Osteocyte (in vitro differentiated cells): ENCODE data around the gene GALNT2. TPM values are rescaled to one million over a fixed set of nuclear protein-coding genes. Genes with fewer than 3 reads are reported as not detected.

Source experiments
- DNase-seq: peaks from one replicate; pipeline ENCODE4 v3.0.0; 2021; ENCODE audit warnings: mixed read lengths; ENCODE audit not compliant: unreplicated experiment; ENCODE audit errors: extremely low spot score
- H3K27ac Mint-ChIP-seq: one replicate; pipeline ENCODE4 v1.8.0; 2021; ENCODE audit warnings: mild to moderate bottlenecking, mixed read lengths; ENCODE audit not compliant: unreplicated experiment
- H3K27me3 Mint-ChIP-seq: one replicate; pipeline ENCODE4 v1.8.0; 2021; ENCODE audit warnings: mixed read lengths; ENCODE audit not compliant: unreplicated experiment
- H3K36me3 Mint-ChIP-seq: one replicate; pipeline ENCODE4 v1.8.0; 2021; ENCODE audit warnings: mixed read lengths; ENCODE audit not compliant: unreplicated experiment
- H3K4me1 Mint-ChIP-seq: one replicate; pipeline ENCODE4 v1.8.0; 2021; ENCODE audit warnings: mixed read lengths; ENCODE audit not compliant: unreplicated experiment
- H3K4me3 Mint-ChIP-seq: one replicate; pipeline ENCODE4 v1.8.0; 2021; ENCODE audit warnings: mild to moderate bottlenecking, moderate library complexity, mixed read lengths; ENCODE audit not compliant: unreplicated experiment
- H3K9me3 Mint-ChIP-seq: one replicate; pipeline ENCODE4 v1.8.0; 2021; ENCODE audit warnings: mixed read lengths; ENCODE audit not compliant: unreplicated experiment
- total RNA-seq: library from RNA; stranded (reverse); gene quantifications from 2 replicates; pipeline ENCODE4 v1.2.1, GENCODE V29; 2021
- TF ChIP-seq, protein P1 (sequence below): fragments of 200-600 bp; sonication (generic); IDR thresholded peaks from 2 replicates; pipeline ENCODE4 v1.5.0; 2021; ENCODE audit warnings: antibody characterized with exemption, mild to moderate bottlenecking, moderate library complexity

Gene GALNT2
- total RNA-seq, 1 donor from 2014 or later: 149 TPM

GRCh38 chr1:230107941-230108340 is 40.9 kb downstream of the GALNT2 start:
- no peak overlapping the region for H3K27ac Mint-ChIP-seq
- no peaks in the 10 kb centered on the region for H3K9me3 Mint-ChIP-seq
- TF ChIP-seq, protein P1, sequence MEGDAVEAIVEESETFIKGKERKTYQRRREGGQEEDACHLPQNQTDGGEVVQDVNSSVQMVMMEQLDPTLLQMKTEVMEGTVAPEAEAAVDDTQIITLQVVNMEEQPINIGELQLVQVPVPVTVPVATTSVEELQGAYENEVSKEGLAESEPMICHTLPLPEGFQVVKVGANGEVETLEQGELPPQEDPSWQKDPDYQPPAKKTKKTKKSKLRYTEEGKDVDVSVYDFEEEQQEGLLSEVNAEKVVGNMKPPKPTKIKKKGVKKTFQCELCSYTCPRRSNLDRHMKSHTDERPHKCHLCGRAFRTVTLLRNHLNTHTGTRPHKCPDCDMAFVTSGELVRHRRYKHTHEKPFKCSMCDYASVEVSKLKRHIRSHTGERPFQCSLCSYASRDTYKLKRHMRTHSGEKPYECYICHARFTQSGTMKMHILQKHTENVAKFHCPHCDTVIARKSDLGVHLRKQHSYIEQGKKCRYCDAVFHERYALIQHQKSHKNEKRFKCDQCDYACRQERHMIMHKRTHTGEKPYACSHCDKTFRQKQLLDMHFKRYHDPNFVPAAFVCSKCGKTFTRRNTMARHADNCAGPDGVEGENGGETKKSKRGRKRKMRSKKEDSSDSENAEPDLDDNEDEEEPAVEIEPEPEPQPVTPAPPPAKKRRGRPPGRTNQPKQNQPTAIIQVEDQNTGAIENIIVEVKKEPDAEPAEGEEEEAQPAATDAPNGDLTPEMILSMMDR: no peak
- no peak overlapping the region for H3K4me3 Mint-ChIP-seq
- H3K27me3 Mint-ChIP-seq: no peaks in the 10 kb centered on the region
- H3K36me3 Mint-ChIP-seq: no peaks in the 10 kb centered on the region
- DNase-seq: no peak
- peaks cover 85% of the 10 kb centered on the region for H3K4me1 Mint-ChIP-seq

- Mint-ChIP-seq H3K36me3 (no peaks in the 10 kb centered on the region), H3K9me3 (no peaks in the 10 kb centered on the region), H3K4me1 (peaks cover 85% of the 10 kb centered on the region), H3K27me3 (no peaks in the 10 kb centered on the region), H3K4me3 (no peak overlapping the region), H3K27ac (peak overlapping the region; percentile 50)
- no peak for DNase-seq
- TF ChIP-seq, protein P1: no peak
These were observed 41.5 kb downstream of the GALNT2 start for GRCh38 chr1:230108580-230108979.

DNA sequence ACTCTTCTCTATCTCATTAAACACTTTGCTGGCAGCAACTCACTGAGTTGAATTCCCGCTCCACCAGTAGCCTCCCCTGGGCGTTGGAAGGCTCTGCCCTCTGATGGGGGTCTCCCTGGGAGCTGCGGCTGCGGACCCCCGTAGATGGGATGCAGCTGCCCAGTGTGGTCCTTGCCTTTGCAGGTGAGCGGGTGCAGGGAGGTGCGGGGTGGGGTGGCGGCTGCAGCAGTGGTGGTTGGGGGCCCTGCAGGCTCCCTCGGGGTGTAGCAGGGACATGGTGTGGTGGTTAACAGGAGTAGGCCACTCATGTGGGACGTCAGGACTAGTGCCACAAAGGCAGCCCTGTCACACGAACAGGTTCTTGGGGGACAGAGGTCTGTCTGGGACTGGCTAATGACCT is 42.0 kb downstream of the GALNT2 start:
- no peaks in the 10 kb centered on the region for H3K27me3 Mint-ChIP-seq
- TF ChIP-seq, protein P1: no peak
- no peak overlapping the region for H3K4me3 Mint-ChIP-seq
- DNase-seq: no peak
- H3K36me3 Mint-ChIP-seq: no peaks in the 10 kb centered on the region
- H3K9me3 Mint-ChIP-seq: no peaks in the 10 kb centered on the region
- peaks cover 85% of the 10 kb centered on the region for H3K4me1 Mint-ChIP-seq
- H3K27ac Mint-ChIP-seq: no peak overlapping the region

- Mint-ChIP-seq H3K4me1 (peaks cover 82% of the 10 kb centered on the region), H3K27ac (peak overlapping the region; percentile 68), H3K36me3 (no peaks in the 10 kb centered on the region), H3K9me3 (no peaks in the 10 kb centered on the region), H3K27me3 (no peaks in the 10 kb centered on the region), H3K4me3 (no peak overlapping the region)
- DNase-seq: no peak
- TF ChIP-seq, protein P1: peak; percentile 5
These were observed 43.0 kb downstream of the GALNT2 start for GRCh38 chr1:230109895-230110667.

DNA sequence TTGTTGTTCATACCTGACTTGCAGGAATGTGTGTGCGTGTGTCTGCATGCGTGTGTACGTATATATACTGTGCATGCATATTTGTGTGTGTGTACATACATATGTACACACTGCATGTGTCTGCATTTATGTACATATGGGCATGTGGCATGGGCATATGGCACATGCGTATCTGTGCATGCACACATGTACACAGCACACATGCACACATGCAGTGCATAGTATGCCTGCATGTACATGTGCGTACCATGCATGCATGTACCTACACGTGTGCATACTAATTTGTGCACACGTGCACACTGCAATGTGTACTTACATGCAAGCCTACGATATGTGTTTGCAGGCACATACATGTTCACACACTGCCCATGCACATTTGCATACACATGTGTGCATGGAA is 43.9 kb downstream of the GALNT2 start:
- H3K27me3 Mint-ChIP-seq: no peaks in the 10 kb centered on the region
- peaks cover 3% of the 10 kb centered on the region for H3K36me3 Mint-ChIP-seq

More for the DNA sequence above, 43.9 kb downstream of the GALNT2 start:
- TF ChIP-seq, protein P1: no peak
- no peak overlapping the region for H3K27ac Mint-ChIP-seq
- H3K4me3 Mint-ChIP-seq: no peak overlapping the region
- DNase-seq: no peak
- peaks cover 76% of the 10 kb centered on the region for H3K4me1 Mint-ChIP-seq
- H3K9me3 Mint-ChIP-seq: no peaks in the 10 kb centered on the region
